ENCODE measurements around the gene WDTC1.
"Not testable (repeated sequence)": the region's sequence is repeated elsewhere in the genome, so short reads cannot be mapped to it uniquely, and the experiment has no call there.

The WDTC1 gene

GRCh38 chr1:27241677-27242076 lies 7.2 kb downstream of the WDTC1 start:
- no peak for DNase-seq (ENCODE audit: low read depth in 1 of 2, low spot score in 1 of 2)
- Histone ChIP-seq H3K27ac (replicated peaks) (no peak overlapping the region), H3K27me3 (ENCODE audit: insufficient read depth, poor library complexity, severe bottlenecking) (no peaks in the 10 kb centered on the region), H3K4me3 (replicated peaks; ENCODE audit: insufficient read depth, low read length) (no peak overlapping the region)
- no peak for TF ChIP-seq CTCF (IDR thresholded peaks at IDR 0.05; ENCODE audit: insufficient read depth, low read length)
- TF ChIP-seq SPI1 (IDR thresholded peaks at IDR 0.05; ENCODE audit: borderline replicate concordance, low read depth): no peak
- no peak for TF ChIP-seq REST (IDR thresholded peaks at IDR 0.05; ENCODE audit: insufficient replicate concordance, low read depth)
- no peak for TF ChIP-seq GABPA (IDR thresholded peaks at IDR 0.05; ENCODE audit: low read depth)

- not testable (repeated sequence) for H3K27me3 ChIP-seq (ENCODE audit: insufficient read depth, poor library complexity, severe bottlenecking); H3K27ac ChIP-seq (replicated peaks); DNase-seq (ENCODE audit: low read depth in 1 of 2, low spot score in 1 of 2); H3K4me3 ChIP-seq (replicated peaks; ENCODE audit: insufficient read depth, low read length)
Measured at GRCh38 chr1:27243665-27244064, 9.2 kb downstream of the WDTC1 start.

GRCh38 chr1:27246194-27246593 lies 11.8 kb downstream of the WDTC1 start:
- no peak for DNase-seq (ENCODE audit: low read depth in 1 of 2, low spot score in 1 of 2)
- no peak for TF ChIP-seq POLR2AphosphoS5 (IDR thresholded peaks at IDR 0.05; ENCODE audit: low read depth)
- no peak for TF ChIP-seq REST (IDR thresholded peaks at IDR 0.05; ENCODE audit: insufficient replicate concordance, low read depth)
- TF ChIP-seq CTCF (IDR thresholded peaks at IDR 0.05; ENCODE audit: insufficient read depth, low read length): no peak
- no peak for TF ChIP-seq SPI1 (IDR thresholded peaks at IDR 0.05; ENCODE audit: borderline replicate concordance, low read depth)
- TF ChIP-seq GABPA (IDR thresholded peaks at IDR 0.05; ENCODE audit: low read depth): no peak
- no peak overlapping the region for H3K4me3 ChIP-seq (replicated peaks; ENCODE audit: insufficient read depth, low read length)
- no peak overlapping the region for H3K27ac ChIP-seq (replicated peaks)
- H3K27me3 ChIP-seq (ENCODE audit: insufficient read depth, poor library complexity, severe bottlenecking): no peaks in the 10 kb centered on the region

- Histone ChIP-seq H3K27me3 (ENCODE audit: insufficient read depth, poor library complexity, severe bottlenecking) (no peaks in the 10 kb centered on the region), H3K27ac (replicated peaks) (no peak overlapping the region), H3K4me3 (replicated peaks; ENCODE audit: insufficient read depth, low read length) (no peak overlapping the region)
- DNase-seq (ENCODE audit: low read depth in 1 of 2, low spot score in 1 of 2): no peak
- TF ChIP-seq REST (IDR thresholded peaks at IDR 0.05; ENCODE audit: insufficient replicate concordance, low read depth) (no peak), SPI1 (IDR thresholded peaks at IDR 0.05; ENCODE audit: borderline replicate concordance, low read depth) (no peak), GABPA (IDR thresholded peaks at IDR 0.05; ENCODE audit: low read depth) (no peak), POLR2AphosphoS5 (IDR thresholded peaks at IDR 0.05; ENCODE audit: low read depth) (no peak), CTCF (IDR thresholded peaks at IDR 0.05; ENCODE audit: insufficient read depth, low read length) (no peak)
Measured at GRCh38 chr1:27253596-27253995, 19.2 kb downstream of the WDTC1 start.

Data from HL-60 (cell line).